Mucosa of gallbladder (tissue), 1 donor: ENCODE results near the gene PHF21B. TPM values are rescaled to one million over a fixed set of nuclear protein-coding genes. Genes with fewer than 3 reads are reported as not detected.

Experiments used
- DNase-seq: peaks from one replicate; pipeline ENCODE4 v3.0.0-alpha.2; 2020; ENCODE audit warnings: low spot score
- total RNA-seq: library from RNA; stranded (reverse); gene quantifications from one replicate; pipeline ENCODE4 v1.2.1, GENCODE V29; 2021
- donor health status: DM: no; HTN: no; CAD: no.

The PHF21B gene
- total RNA-seq, 1 donor from 2014 or later = 0.63 TPM

- no peak for DNase-seq
These were observed 115.5 kb downstream of the PHF21B start for GRCh38 chr22:44894321-44894720.

GRCh38 chr22:44893731-44894080, 116.1 kb downstream of the PHF21B start:
- DNase-seq = no peak

- DNase-seq = no peak
These were observed 116.7 kb downstream of the PHF21B start for GRCh38 chr22:44892803-44893730.

- DNase-seq = no peak
These were observed 117.6 kb downstream of the PHF21B start for GRCh38 chr22:44892243-44892642.

GRCh38 chr22:44891791-44892190, 118.0 kb downstream of the PHF21B start:
- no peak for DNase-seq

GRCh38 chr22:44891293-44891747, 118.5 kb downstream of the PHF21B start:
- no peak for DNase-seq

- no peak for DNase-seq
These were observed 119.2 kb downstream of the PHF21B start for GRCh38 chr22:44890416-44891292.

GRCh38 chr22:44889255-44889878, 120.4 kb downstream of the PHF21B start:
- no peak for DNase-seq

GRCh38 chr22:44888491-44889254, 121.1 kb downstream of the PHF21B start:
- no peak for DNase-seq

GRCh38 chr22:44887941-44888366, 121.9 kb downstream of the PHF21B start:
- no peak for DNase-seq

GRCh38 chr22:44885806-44886360, 123.9 kb downstream of the PHF21B start:
- DNase-seq = no peak

GRCh38 chr22:44884968-44885805, 124.6 kb downstream of the PHF21B start:
- no peak for DNase-seq

GRCh38 chr22:44884562-44884961, 125.2 kb downstream of the PHF21B start:
- no peak for DNase-seq

GRCh38 chr22:44883011-44883421, 126.8 kb downstream of the PHF21B start:
- DNase-seq = no peak

- no peak for DNase-seq
These were observed 127.4 kb downstream of the PHF21B start for GRCh38 chr22:44882226-44882905.

- no peak for DNase-seq
These were observed 128.2 kb downstream of the PHF21B start for GRCh38 chr22:44881624-44882023.

GRCh38 chr22:44880610-44881290, 129.1 kb downstream of the PHF21B start:
- DNase-seq = no peak

GRCh38 chr22:44879301-44879680, 130.5 kb downstream of the PHF21B start:
- DNase-seq = no peak
